ENCODE results near the gene ETV5.

GRCh38 chr3:186081678-186082077, 27.2 kb downstream of the ETV5 start:
- TF ChIP-seq, protein P1, sequence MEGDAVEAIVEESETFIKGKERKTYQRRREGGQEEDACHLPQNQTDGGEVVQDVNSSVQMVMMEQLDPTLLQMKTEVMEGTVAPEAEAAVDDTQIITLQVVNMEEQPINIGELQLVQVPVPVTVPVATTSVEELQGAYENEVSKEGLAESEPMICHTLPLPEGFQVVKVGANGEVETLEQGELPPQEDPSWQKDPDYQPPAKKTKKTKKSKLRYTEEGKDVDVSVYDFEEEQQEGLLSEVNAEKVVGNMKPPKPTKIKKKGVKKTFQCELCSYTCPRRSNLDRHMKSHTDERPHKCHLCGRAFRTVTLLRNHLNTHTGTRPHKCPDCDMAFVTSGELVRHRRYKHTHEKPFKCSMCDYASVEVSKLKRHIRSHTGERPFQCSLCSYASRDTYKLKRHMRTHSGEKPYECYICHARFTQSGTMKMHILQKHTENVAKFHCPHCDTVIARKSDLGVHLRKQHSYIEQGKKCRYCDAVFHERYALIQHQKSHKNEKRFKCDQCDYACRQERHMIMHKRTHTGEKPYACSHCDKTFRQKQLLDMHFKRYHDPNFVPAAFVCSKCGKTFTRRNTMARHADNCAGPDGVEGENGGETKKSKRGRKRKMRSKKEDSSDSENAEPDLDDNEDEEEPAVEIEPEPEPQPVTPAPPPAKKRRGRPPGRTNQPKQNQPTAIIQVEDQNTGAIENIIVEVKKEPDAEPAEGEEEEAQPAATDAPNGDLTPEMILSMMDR (IDR thresholded peaks at IDR 0.05) = no peak
- TF ChIP-seq POLR2A (IDR thresholded peaks at IDR 0.05) (no peak), POLR2AphosphoS5 (IDR thresholded peaks at IDR 0.05) (no peak)
